ENCODE measurements around the gene FUT2. TPM values are rescaled to one million over a fixed set of nuclear protein-coding genes. Genes with fewer than 3 reads are reported as not detected.

Gene FUT2
- total and polyA plus RNA-seq, 2 of the 13 experiments (the other 11 are each of a cell fraction or from before 2014, with no cell fraction given): 0.07 TPM; not detected in 1

DNA sequence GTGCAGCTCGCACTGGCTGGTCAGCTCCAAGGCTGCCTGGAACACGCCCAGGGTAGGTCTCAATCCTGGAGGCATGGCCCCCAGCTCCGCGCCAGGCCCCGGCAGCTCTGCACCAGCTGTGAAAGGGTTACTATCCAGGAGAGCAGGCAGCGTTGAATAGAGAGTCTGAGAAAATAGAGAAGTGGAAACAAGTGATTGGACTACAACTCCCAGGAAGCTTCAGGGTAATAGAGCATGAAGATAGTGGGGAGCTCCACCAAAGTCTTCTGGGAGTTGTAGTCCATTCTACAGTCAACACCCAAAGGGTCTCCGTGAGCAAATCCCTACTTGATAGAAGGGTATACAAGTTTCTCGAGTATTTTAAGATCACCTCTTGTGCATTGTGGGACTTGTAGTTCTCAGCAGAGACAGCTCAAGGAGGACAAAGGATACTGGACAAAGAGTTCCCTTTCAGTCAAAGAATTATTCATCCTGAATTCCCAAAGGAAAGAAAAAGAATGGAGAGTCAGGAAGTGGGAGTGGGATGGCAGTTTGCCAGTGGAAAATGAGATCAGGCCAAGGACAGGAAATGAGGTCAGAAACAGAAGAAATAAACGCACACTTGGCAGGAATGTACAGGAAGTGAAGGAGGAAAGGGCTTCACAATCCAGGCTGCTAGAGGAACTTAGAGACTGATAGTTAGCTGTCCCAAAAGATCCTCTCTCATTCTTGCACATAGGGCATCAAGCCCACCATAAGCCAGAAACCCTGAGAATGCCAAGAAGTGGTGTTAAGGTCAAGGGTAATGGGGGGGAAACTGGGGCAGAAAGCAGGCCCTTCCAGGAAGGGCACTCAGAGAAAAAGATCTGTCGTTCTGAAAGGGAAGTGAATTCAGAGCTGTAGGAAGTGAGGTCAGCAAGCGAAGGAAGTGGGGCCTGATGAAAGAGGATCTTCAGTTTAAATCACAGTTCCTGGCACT is 29.3 kb downstream of the FUT2 start (continued):
- TF ChIP-seq, protein P1, sequence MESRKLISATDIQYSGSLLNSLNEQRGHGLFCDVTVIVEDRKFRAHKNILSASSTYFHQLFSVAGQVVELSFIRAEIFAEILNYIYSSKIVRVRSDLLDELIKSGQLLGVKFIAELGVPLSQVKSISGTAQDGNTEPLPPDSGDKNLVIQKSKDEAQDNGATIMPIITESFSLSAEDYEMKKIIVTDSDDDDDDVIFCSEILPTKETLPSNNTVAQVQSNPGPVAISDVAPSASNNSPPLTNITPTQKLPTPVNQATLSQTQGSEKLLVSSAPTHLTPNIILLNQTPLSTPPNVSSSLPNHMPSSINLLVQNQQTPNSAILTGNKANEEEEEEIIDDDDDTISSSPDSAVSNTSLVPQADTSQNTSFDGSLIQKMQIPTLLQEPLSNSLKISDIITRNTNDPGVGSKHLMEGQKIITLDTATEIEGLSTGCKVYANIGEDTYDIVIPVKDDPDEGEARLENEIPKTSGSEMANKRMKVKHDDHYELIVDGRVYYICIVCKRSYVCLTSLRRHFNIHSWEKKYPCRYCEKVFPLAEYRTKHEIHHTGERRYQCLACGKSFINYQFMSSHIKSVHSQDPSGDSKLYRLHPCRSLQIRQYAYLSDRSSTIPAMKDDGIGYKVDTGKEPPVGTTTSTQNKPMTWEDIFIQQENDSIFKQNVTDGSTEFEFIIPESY (CRISPR knock-in tag; IDR thresholded peaks at IDR 0.05): no peak
- TF ChIP-seq KDM5B (CRISPR knock-in tag; IDR thresholded peaks at IDR 0.05; ENCODE audit: borderline replicate concordance) (no peak), THAP11 (CRISPR knock-in tag; IDR thresholded peaks at IDR 0.05) (peak; percentile 99), ZNF850 (CRISPR knock-in tag; conservative IDR thresholded peaks at IDR 0.05) (no peak), ATRX (CRISPR knock-in tag; IDR thresholded peaks at IDR 0.05; ENCODE audit: borderline replicate concordance) (no peak), AKAP8 (CRISPR knock-in tag; IDR thresholded peaks at IDR 0.05) (no peak), FOXA3 (CRISPR knock-in tag; IDR thresholded peaks at IDR 0.05) (no peak), GATA4 (IDR thresholded peaks at IDR 0.05; ENCODE audit: borderline replicate concordance, low read depth) (no peak), ZNF672 (CRISPR knock-in tag; IDR thresholded peaks at IDR 0.05) (no peak), ZNF567 (CRISPR knock-in tag; IDR thresholded peaks at IDR 0.05; ENCODE audit: borderline replicate concordance) (no peak), JARID2 (CRISPR knock-in tag; IDR thresholded peaks at IDR 0.05; ENCODE audit: insufficient replicate concordance) (no peak), ZNF749 (CRISPR knock-in tag; IDR thresholded peaks at IDR 0.05; ENCODE audit: borderline replicate concordance) (no peak), ZFP37 (CRISPR knock-in tag; IDR thresholded peaks at IDR 0.05; ENCODE audit: borderline replicate concordance) (no peak), ZNF562 (CRISPR knock-in tag; IDR thresholded peaks at IDR 0.05; ENCODE audit: borderline replicate concordance) (no peak), ZBTB21 (CRISPR knock-in tag; IDR thresholded peaks at IDR 0.05) (peak; percentile 71; the same call in 1 of the 2 replicates), SIN3A (IDR thresholded peaks at IDR 0.05; ENCODE audit: borderline replicate concordance, low read depth, low read length) (no peak), ATM (IDR thresholded peaks at IDR 0.05; ENCODE audit: borderline replicate concordance) (no peak), RBM22 (optimal IDR thresholded peaks at IDR 0.05; ENCODE audit: low read length) (no peak), KDM1A (CRISPR knock-in tag; IDR thresholded peaks at IDR 0.05) (no peak), ZBTB3 (CRISPR knock-in tag; IDR thresholded peaks at IDR 0.05; ENCODE audit: borderline replicate concordance, low read depth) (no peak), ZNF317 (CRISPR knock-in tag; IDR thresholded peaks at IDR 0.05) (no peak), NR3C1 (CRISPR knock-in tag; IDR thresholded peaks at IDR 0.05) (no peak), ZNF143 (CRISPR knock-in tag; IDR thresholded peaks at IDR 0.05) (peak; percentile 93), SNAI1 (CRISPR knock-in tag; IDR thresholded peaks at IDR 0.05; ENCODE audit: borderline replicate concordance) (no peak), SUZ12 (IDR thresholded peaks at IDR 0.05; ENCODE audit: low read depth, low read length) (peak; percentile 83), ZKSCAN5 (CRISPR knock-in tag; IDR thresholded peaks at IDR 0.05) (no peak)
- TF ChIP-seq, protein P2, sequence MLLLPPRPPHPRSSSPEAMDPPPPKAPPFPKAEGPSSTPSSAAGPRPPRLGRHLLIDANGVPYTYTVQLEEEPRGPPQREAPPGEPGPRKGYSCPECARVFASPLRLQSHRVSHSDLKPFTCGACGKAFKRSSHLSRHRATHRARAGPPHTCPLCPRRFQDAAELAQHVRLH (CRISPR knock-in tag; IDR thresholded peaks at IDR 0.05; ENCODE audit: borderline replicate concordance, low read depth): no peak
- TF ChIP-seq, protein P3, sequence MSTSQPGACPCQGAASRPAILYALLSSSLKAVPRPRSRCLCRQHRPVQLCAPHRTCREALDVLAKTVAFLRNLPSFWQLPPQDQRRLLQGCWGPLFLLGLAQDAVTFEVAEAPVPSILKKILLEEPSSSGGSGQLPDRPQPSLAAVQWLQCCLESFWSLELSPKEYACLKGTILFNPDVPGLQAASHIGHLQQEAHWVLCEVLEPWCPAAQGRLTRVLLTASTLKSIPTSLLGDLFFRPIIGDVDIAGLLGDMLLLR (CRISPR knock-in tag; IDR thresholded peaks at IDR 0.05): no peak
